Measurements from ENCODE around the gene NDFIP1.
"Not testable (repeated sequence)": the region's sequence is repeated elsewhere in the genome, so short reads cannot be mapped to it uniquely, and the experiment has no call there.

NDFIP1 gene

DNA sequence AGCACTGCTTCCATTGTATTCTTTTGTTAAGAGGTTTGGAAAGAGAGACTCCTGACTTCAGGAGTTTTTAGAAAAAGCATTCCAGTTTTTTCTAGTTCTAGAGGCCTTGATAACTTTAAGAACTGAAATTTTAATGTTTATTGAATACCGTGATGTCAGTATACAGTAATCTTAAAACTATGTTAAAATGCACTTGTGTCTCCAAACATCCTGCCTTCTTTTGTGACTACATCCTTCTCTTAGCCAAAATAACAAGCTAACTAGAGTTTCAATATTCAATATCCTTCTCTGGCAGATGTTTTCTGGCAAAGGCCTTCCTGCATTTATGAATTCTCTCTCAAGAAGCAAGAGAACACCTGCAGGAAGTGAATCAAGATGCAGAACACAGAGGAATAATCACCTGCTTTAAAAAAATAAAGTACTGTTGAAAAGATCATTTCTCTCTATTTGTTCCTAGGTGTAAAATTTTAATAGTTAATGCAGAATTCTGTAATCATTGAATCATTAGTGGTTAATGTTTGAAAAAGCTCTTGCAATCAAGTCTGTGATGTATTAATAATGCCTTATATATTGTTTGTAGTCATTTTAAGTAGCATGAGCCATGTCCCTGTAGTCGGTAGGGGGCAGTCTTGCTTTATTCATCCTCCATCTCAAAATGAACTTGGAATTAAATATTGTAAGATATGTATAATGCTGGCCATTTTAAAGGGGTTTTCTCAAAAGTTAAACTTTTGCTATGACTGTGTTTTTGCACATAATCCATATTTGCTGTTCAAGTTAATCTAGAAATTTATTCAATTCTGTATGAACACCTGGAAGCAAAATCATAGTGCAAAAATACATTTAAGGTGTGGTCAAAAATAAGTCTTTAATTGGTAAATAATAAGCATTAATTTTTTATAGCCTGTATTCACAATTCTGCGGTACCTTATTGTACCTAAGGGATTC is 43.1 kb downstream of the NDFIP1 start:
- H3K9ac ChIP-seq, result no peak overlapping the region
- no peaks in the 10 kb centered on the region for H3K9me3 ChIP-seq
- TF ChIP-seq Cebpa-rat (IDR thresholded peaks at IDR 0.05), result no peak
- H4K20me1 ChIP-seq, result no peaks in the 10 kb centered on the region
- no peaks in the 10 kb centered on the region for H3K4me1 ChIP-seq
- H3K27ac ChIP-seq, result no peak overlapping the region
- H3K4me3 ChIP-seq, result no peak overlapping the region
- no peaks in the 10 kb centered on the region for H3K27me3 ChIP-seq
- no peaks in the 10 kb centered on the region for H3K36me3 ChIP-seq
- H3K4me2 ChIP-seq, result no peak overlapping the region

DNA sequence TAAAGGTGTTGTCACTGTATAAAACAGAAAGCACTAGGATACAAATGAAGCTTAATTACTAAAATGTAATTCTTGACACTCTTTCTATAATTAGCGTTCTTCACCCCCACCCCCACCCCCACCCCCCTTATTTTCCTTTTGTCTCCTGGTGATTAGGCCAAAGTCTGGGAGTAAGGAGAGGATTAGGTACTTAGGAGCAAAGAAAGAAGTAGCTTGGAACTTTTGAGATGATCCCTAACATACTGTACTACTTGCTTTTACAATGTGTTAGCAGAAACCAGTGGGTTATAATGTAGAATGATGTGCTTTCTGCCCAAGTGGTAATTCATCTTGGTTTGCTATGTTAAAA is 43.8 kb downstream of the NDFIP1 start:
- Histone ChIP-seq H3K4me1 (no peaks in the 10 kb centered on the region), H3K4me3 (no peak overlapping the region), H3K9me3 (no peaks in the 10 kb centered on the region), H3K27me3 (no peaks in the 10 kb centered on the region), H3K36me3 (no peaks in the 10 kb centered on the region), H4K20me1 (no peaks in the 10 kb centered on the region), H3K9ac (no peak overlapping the region), H3K27ac (no peak overlapping the region), H3K4me2 (no peak overlapping the region)
- no peak for TF ChIP-seq Cebpa-rat (IDR thresholded peaks at IDR 0.05)

DNA sequence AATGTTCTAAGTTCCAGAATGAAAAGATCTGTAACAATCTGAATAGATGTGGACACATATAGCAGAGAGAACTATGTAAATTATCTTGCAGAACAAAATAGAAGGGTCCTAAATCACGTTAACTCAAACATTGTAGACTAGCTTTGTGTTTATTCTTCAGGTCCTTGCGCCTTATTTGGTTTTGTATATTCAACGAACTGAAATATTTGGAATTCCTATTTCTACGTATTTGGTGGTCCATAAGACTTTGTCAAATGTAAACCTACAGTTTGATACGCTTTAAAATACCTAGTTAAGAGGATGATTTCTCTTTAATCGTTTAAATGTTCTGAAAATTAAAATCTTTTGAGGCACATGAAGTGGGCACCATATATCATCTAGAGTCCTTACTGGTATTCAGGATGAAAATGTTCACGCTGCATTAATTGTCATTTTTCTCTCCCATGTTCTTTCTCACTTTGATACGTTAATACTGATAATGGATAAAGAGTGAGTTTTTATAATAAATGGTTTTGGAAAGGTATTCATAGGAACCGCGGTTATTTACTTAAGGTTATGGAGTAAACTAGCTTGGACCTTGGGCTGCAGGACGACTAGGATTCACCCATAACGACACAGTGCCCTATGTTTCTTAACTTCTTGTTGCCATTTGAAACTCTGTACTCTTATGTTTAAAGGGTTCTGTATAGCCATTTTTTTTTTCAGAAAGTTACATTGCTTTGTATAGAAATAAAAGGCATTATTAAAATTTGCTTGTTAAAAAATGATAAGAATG is 45.3 kb downstream of the NDFIP1 start:
- Histone ChIP-seq H3K27ac (no peak overlapping the region), H3K9me3 (no peaks in the 10 kb centered on the region), H3K36me3 (no peaks in the 10 kb centered on the region), H4K20me1 (no peaks in the 10 kb centered on the region), H3K4me2 (no peak overlapping the region), H3K9ac (no peak overlapping the region), H3K4me3 (no peak overlapping the region), H3K27me3 (no peaks in the 10 kb centered on the region), H3K4me1 (no peaks in the 10 kb centered on the region)
- no peak for TF ChIP-seq Cebpa-rat (IDR thresholded peaks at IDR 0.05)

DNA sequence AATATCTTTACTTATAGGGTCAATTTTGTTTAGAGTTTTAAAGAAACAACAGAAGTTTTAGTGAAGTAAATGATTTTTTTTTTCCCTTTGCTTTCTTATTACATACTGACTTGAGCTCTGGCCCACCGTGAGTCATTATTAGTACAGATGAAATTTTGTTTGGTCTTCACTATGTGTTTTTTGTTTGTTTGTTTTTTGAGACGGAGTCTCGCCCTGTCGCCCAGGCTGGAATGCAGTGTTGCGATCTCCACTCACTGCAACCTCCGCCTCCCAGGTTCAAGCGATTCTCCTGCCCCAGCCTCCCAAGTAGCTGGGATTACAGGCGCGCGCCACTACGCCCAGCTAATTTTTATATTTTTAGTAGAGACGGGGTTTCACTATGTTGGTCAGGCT is 45.9 kb downstream of the NDFIP1 start:
- not testable (repeated sequence) for H3K9me3 ChIP-seq, H3K27ac ChIP-seq, H3K9ac ChIP-seq, H3K36me3 ChIP-seq, H4K20me1 ChIP-seq, H3K4me1 ChIP-seq, H3K4me3 ChIP-seq, H3K4me2 ChIP-seq, H3K27me3 ChIP-seq

DNA sequence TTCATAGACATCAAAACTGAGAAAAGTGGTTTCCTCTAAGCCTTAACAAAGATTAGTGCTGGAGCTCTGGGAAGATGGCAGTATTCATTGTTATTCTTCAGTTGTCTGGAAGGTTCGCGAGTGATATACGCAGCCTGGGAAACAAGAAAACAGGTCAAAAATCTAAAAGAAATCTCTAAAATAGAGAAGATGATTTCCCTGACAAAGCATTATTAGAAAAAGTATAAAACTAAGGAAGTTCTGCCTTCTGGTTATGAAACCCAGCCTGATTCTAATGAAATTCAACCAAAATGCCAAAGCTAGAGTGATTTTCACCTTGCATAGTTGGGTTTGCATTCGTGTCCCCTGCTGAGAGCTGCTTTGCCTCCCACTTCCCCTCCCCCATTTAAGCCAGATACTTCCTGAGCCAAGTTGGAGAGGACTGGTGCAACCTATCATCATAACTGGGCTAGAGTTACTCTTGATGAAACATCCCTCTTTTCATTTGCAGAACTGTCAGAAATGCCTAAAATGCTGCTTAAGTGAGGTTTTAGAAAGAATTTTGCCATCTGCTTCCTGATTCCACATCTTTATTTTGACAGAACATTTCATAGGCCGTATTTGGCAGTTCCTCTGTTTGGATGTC is 48.4 kb downstream of the NDFIP1 start:
- no peak overlapping the region for H3K4me2 ChIP-seq
- H3K27me3 ChIP-seq, result no peaks in the 10 kb centered on the region
- no peaks in the 10 kb centered on the region for H4K20me1 ChIP-seq
- H3K4me3 ChIP-seq, result no peak overlapping the region
- no peak for TF ChIP-seq Cebpa-rat (IDR thresholded peaks at IDR 0.05)
- H3K36me3 ChIP-seq, result no peaks in the 10 kb centered on the region
- H3K4me1 ChIP-seq, result no peaks in the 10 kb centered on the region
- no peak overlapping the region for H3K27ac ChIP-seq
- no peaks in the 10 kb centered on the region for H3K9me3 ChIP-seq
- H3K9ac ChIP-seq, result no peak overlapping the region

DNA sequence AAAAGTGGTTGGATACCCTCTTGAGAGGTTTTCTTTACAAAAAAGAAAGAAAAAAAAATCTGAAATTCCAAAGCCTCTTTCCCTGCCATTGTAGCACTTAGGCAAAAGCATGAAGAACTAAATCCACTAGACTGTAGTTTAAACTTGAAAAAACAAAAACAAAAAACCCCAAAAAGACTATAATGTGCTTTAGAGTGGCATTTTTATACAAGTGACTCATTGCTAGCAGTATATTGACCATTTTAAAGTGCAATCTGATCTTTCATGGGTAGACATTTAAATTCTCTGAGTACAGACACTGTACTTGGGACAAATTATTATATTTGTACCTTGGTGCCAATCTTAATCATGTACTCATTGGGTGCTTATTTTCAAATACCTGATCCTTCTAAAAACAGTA is 50.8 kb downstream of the NDFIP1 start:
- Histone ChIP-seq H3K27me3 (no peaks in the 10 kb centered on the region), H3K4me3 (no peak overlapping the region), H3K9ac (no peak overlapping the region), H3K4me1 (no peaks in the 10 kb centered on the region), H3K27ac (no peak overlapping the region), H4K20me1 (no peaks in the 10 kb centered on the region), H3K4me2 (no peak overlapping the region), H3K9me3 (no peaks in the 10 kb centered on the region), H3K36me3 (no peaks in the 10 kb centered on the region)
- no peak for TF ChIP-seq Cebpa-rat (IDR thresholded peaks at IDR 0.05)

DNA sequence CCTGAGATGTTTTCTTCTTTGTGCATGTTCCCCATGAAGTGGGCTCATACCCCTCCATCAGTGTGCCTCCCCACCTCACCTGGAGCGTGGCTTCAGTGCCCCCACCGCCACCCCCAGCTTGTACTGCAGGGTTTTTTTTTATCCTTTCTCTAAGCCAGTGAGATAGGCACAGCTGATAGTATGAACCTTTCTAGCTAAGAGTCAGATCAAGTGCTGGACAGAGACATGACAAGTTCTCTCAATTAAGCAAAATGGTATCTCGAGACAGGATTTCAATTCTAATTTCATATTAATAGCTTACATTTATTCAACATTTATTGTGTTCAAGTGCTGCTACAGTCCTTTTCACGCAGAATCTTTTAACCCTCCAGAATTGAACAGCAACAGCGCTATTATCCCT is 55.7 kb downstream of the NDFIP1 start:
- Histone ChIP-seq H3K27ac (no peak overlapping the region), H3K4me2 (no peak overlapping the region), H3K4me3 (no peak overlapping the region)

DNA sequence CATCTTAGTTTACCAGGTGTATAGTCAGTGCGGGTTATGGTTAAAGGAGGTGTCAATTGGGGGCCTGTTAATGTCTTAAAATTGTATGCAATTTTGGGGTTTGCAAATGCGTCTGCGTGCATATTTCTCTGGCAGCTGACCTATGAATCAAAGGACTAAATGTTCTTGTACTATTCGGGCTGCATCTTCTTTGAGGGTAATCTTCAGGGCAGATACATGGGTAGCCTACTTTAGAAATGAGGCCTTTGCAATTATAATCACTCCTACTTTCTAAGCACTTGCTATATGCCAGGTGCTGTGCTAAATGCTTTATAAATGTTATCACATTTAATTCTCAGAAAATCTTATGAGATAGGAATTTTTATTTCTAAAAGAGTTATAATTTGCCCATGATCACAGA is 58.2 kb downstream of the NDFIP1 start:
- no peaks in the 10 kb centered on the region for H3K4me1 ChIP-seq
- H4K20me1 ChIP-seq, result no peaks in the 10 kb centered on the region
- H3K4me3 ChIP-seq, result no peak overlapping the region
- H3K36me3 ChIP-seq, result no peaks in the 10 kb centered on the region
- no peaks in the 10 kb centered on the region for H3K9me3 ChIP-seq
- no peak overlapping the region for H3K9ac ChIP-seq
- H3K4me2 ChIP-seq, result no peak overlapping the region
- no peak overlapping the region for H3K27ac ChIP-seq
- TF ChIP-seq Cebpa-rat (IDR thresholded peaks at IDR 0.05), result no peak
- H3K27me3 ChIP-seq, result no peaks in the 10 kb centered on the region

More for the DNA sequence above, 55.7 kb downstream of the NDFIP1 start:
- Histone ChIP-seq H3K27me3 (no peaks in the 10 kb centered on the region), H3K36me3 (no peaks in the 10 kb centered on the region), H3K9ac (no peak overlapping the region), H3K4me1 (no peaks in the 10 kb centered on the region), H4K20me1 (no peaks in the 10 kb centered on the region), H3K9me3 (no peaks in the 10 kb centered on the region)
- TF ChIP-seq Cebpa-rat (IDR thresholded peaks at IDR 0.05), result no peak

DNA sequence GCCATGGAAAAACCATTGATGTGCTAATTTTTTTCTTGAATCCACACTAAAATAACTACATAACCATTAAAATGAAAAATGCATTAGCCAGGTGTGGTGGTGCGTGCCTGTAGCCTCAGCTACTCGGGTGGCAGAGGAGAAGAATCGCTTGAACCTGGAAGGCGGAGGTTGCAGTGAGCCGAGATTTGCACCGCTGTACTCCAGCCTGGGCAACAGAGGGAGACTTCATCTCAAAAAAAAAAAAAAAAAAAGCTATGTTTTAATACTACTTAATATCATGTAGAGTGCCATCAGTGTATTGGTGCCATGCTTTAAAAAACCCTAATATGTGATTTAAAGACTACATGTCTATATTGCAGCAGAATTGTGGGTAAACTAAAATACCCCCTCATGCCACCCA is 58.9 kb downstream of the NDFIP1 start:
- no peak overlapping the region for H3K9ac ChIP-seq
- no peak for TF ChIP-seq Cebpa-rat (IDR thresholded peaks at IDR 0.05)
- H3K36me3 ChIP-seq, result no peaks in the 10 kb centered on the region
- H4K20me1 ChIP-seq, result no peaks in the 10 kb centered on the region
- no peaks in the 10 kb centered on the region for H3K9me3 ChIP-seq
- H3K4me3 ChIP-seq, result no peak overlapping the region
- H3K4me2 ChIP-seq, result no peak overlapping the region
- H3K27ac ChIP-seq, result no peak overlapping the region
- no peaks in the 10 kb centered on the region for H3K27me3 ChIP-seq
- H3K4me1 ChIP-seq, result no peaks in the 10 kb centered on the region

DNA sequence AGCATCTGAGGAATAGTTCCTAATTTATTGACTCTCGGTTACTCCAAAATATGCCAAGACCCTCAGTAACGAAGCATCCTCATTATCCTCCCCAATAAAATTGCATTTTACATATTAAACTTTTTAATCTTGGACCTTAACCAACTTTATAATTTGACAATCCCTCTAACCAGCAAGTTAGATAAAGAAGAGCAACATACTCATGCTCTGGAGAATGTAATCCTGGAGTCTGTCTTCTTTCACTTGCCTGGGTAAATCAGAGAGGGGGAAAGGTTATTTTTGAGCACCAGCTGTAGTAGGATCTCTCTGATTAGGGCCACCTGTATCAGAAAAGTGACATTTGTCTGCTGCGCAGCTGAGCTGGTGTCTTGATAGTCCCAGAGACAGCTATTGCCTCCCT is 59.8 kb downstream of the NDFIP1 start:
- Histone ChIP-seq H3K4me2 (no peak overlapping the region), H3K36me3 (no peaks in the 10 kb centered on the region), H3K9ac (no peak overlapping the region), H3K4me1 (no peaks in the 10 kb centered on the region), H3K9me3 (no peaks in the 10 kb centered on the region), H3K27ac (no peak overlapping the region), H3K27me3 (no peaks in the 10 kb centered on the region), H3K4me3 (no peak overlapping the region), H4K20me1 (no peaks in the 10 kb centered on the region)
- TF ChIP-seq Cebpa-rat (IDR thresholded peaks at IDR 0.05), result no peak
